ENCODE data around the gene RALGPS1.

The RALGPS1 gene

DNA sequence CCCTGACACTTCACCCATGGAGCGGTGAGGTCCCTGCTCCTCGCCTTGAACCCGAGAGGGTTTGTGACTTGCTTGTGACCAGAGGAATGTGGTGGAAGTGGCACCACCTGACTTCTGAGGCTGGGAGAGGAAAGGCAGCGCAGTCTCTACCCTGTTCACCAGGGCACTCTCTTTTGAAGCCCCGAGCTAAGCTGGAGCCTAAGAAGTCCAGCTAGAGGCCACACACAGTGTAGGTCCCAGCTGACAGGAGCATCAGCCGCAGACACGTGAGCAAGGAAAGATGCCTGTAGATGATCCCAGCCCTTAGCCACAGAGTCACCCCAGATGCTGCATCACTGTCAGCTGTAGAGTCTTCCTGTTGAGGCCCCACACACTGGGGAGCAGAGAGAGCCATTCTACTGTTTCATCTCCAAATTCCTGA is 209.5 kb downstream of the RALGPS1 start:
- no peak overlapping the region for H3K4me3 ChIP-seq (ENCODE audit: low read length)
- no peak for TF ChIP-seq EZH2phosphoT487 (IDR thresholded peaks at IDR 0.05; ENCODE audit: low read depth)
- no peak overlapping the region for H2AFZ ChIP-seq (ENCODE audit: low read depth, low read length)
- H3K36me3 ChIP-seq (replicated peaks; ENCODE audit: low read depth, low read length): no peaks in the 10 kb centered on the region
- H3K27ac ChIP-seq (ENCODE audit: low read length): no peak overlapping the region
- peaks cover 14% of the 10 kb centered on the region for H3K4me1 ChIP-seq (ENCODE audit: low read length)
- no peaks in the 10 kb centered on the region for H3K9me3 ChIP-seq (ENCODE audit: insufficient read depth, low read length)
- no peaks in the 10 kb centered on the region for H4K20me1 ChIP-seq (ENCODE audit: insufficient read depth, low read length)
- peaks cover 22% of the 10 kb centered on the region for H3K27me3 ChIP-seq (ENCODE audit: low read depth, low read length)
- H3K79me2 ChIP-seq (ENCODE audit: low read length): no peaks in the 10 kb centered on the region
- H3K4me2 ChIP-seq (ENCODE audit: low read length): no peak overlapping the region
- H3K9ac ChIP-seq (ENCODE audit: low read length): no peak overlapping the region

DNA sequence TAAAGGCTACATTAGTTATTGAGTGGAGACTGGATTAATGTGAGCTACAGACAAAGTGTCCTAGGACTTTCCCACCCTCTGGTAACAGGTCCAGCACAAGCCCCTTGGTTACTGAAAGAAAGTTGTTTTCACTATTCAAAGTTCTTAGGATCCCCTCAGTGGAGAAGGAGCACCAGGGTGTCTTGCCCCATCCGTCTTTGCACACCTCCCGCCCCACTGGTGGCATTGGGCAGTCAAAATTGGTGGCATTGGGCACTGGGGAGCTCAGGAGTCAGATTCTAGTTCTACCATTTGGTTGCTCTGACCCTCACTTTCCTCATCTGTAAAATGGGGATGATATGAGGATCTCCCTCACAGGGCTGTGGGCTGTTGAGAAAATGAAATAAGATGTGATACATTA is 210.2 kb downstream of the RALGPS1 start:
- Histone ChIP-seq H3K9me3 (ENCODE audit: insufficient read depth, low read length) (no peaks in the 10 kb centered on the region), H3K4me1 (ENCODE audit: low read length) (peaks cover 10% of the 10 kb centered on the region; the same call in 1 of the 2 replicates), H3K27me3 (ENCODE audit: low read depth, low read length) (peaks cover 22% of the 10 kb centered on the region), H4K20me1 (ENCODE audit: insufficient read depth, low read length) (no peaks in the 10 kb centered on the region), H3K4me3 (ENCODE audit: low read length) (no peak overlapping the region), H3K36me3 (replicated peaks; ENCODE audit: low read depth, low read length) (no peaks in the 10 kb centered on the region), H3K9ac (ENCODE audit: low read length) (no peak overlapping the region), H2AFZ (ENCODE audit: low read depth, low read length) (no peak overlapping the region), H3K27ac (ENCODE audit: low read length) (no peak overlapping the region), H3K79me2 (ENCODE audit: low read length) (no peaks in the 10 kb centered on the region), H3K4me2 (ENCODE audit: low read length) (no peak overlapping the region)
- TF ChIP-seq EZH2phosphoT487 (IDR thresholded peaks at IDR 0.05; ENCODE audit: low read depth): no peak
- TF ChIP-seq, protein P1, sequence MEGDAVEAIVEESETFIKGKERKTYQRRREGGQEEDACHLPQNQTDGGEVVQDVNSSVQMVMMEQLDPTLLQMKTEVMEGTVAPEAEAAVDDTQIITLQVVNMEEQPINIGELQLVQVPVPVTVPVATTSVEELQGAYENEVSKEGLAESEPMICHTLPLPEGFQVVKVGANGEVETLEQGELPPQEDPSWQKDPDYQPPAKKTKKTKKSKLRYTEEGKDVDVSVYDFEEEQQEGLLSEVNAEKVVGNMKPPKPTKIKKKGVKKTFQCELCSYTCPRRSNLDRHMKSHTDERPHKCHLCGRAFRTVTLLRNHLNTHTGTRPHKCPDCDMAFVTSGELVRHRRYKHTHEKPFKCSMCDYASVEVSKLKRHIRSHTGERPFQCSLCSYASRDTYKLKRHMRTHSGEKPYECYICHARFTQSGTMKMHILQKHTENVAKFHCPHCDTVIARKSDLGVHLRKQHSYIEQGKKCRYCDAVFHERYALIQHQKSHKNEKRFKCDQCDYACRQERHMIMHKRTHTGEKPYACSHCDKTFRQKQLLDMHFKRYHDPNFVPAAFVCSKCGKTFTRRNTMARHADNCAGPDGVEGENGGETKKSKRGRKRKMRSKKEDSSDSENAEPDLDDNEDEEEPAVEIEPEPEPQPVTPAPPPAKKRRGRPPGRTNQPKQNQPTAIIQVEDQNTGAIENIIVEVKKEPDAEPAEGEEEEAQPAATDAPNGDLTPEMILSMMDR (IDR thresholded peaks at IDR 0.05; ENCODE audit: low read depth, low read length): no peak

DNA sequence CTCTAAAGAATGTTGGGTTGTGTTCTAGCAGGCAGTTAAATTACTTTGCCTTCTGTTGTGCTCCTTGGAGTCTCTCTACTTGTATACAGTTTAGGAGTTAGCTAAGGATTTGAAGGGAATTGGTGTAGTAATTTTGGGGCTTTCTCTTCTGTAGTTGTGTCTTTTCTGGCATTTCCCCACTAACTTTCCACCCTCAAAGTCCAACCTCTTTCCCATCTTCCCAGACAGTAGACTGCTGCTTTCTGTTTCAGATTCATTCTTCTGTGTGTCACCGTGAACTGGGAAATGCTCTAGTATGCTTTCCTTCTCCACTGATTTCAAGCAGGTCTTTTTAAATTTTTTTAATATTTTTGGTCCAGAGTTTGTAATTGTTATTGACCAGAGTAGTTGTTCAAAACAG is 212.4 kb downstream of the RALGPS1 start:
- Histone ChIP-seq H3K79me2 (ENCODE audit: low read length) (no peaks in the 10 kb centered on the region), H3K4me2 (ENCODE audit: low read length) (no peak overlapping the region), H2AFZ (ENCODE audit: low read depth, low read length) (no peak overlapping the region), H3K4me1 (ENCODE audit: low read length) (peaks cover 10% of the 10 kb centered on the region; the same call in 1 of the 2 replicates), H3K36me3 (replicated peaks; ENCODE audit: low read depth, low read length) (no peaks in the 10 kb centered on the region), H3K4me3 (ENCODE audit: low read length) (no peak overlapping the region), H3K27me3 (ENCODE audit: low read depth, low read length) (peaks cover 22% of the 10 kb centered on the region), H4K20me1 (ENCODE audit: insufficient read depth, low read length) (no peaks in the 10 kb centered on the region), H3K27ac (ENCODE audit: low read length) (no peak overlapping the region), H3K9ac (ENCODE audit: low read length) (no peak overlapping the region), H3K9me3 (ENCODE audit: insufficient read depth, low read length) (no peaks in the 10 kb centered on the region)
- TF ChIP-seq, protein P1 (IDR thresholded peaks at IDR 0.05; ENCODE audit: low read depth, low read length): no peak
- TF ChIP-seq EZH2phosphoT487 (IDR thresholded peaks at IDR 0.05; ENCODE audit: low read depth): no peak

DNA sequence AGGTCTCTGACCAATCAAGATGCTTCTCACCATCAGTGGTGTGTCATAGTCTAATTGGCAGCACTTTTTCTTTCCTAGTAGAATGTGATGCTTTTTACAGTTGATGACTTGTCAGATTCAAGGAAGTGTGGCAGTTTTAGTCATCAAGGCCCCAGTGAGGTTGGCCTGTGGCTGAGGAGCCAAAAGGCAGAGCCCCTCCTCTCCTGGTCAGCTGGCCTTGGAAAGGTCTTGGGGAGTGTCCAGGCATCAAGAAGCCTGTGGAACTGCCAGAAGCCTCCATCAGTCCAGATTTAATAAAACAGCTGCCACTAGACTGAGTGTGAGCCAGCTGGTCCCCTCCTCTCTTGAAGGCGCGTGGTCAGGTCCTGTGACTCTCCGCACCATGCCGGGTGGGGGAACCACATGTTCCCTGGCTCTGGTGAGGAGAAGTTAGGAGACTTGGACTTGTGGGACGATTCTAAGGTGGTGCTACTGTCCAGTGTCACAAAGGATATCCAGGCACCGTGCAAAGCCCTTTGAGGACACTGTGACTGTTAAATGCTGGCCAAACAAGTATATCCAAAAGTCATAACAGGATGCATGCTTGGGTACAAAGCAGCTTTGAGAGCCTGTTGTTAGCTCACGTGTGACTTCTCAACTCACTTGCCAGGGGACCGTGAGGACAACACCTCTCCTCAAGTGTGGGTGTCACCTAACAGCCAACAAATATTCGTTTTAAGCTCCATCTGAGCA is 213.9 kb downstream of the RALGPS1 start:
- Histone ChIP-seq H3K79me2 (ENCODE audit: low read length) (no peaks in the 10 kb centered on the region), H3K9me3 (ENCODE audit: insufficient read depth, low read length) (no peaks in the 10 kb centered on the region), H3K27me3 (ENCODE audit: low read depth, low read length) (peaks cover 14% of the 10 kb centered on the region), H2AFZ (ENCODE audit: low read depth, low read length) (no peak overlapping the region), H3K9ac (ENCODE audit: low read length) (no peak overlapping the region), H3K36me3 (replicated peaks; ENCODE audit: low read depth, low read length) (no peaks in the 10 kb centered on the region), H3K27ac (ENCODE audit: low read length) (no peak overlapping the region), H3K4me2 (ENCODE audit: low read length) (no peak overlapping the region), H3K4me1 (ENCODE audit: low read length) (no peaks in the 10 kb centered on the region), H4K20me1 (ENCODE audit: insufficient read depth, low read length) (no peaks in the 10 kb centered on the region), H3K4me3 (ENCODE audit: low read length) (no peak overlapping the region)
- TF ChIP-seq EZH2phosphoT487 (IDR thresholded peaks at IDR 0.05; ENCODE audit: low read depth): no peak
- TF ChIP-seq, protein P1 (IDR thresholded peaks at IDR 0.05; ENCODE audit: low read depth, low read length): no peak

All from OCI-LY3 (cell line).